GM18498 (cell line): ENCODE results near the gene DHRS4.
"Not testable (repeated sequence)": the region's sequence is repeated elsewhere in the genome, so short reads cannot be mapped to it uniquely, and the experiment has no call there.

Experiments
- ATAC-seq: cut with Tn5 transposase; IDR thresholded peaks from one replicate; pipeline ENCODE4 v1.9.1; 2021; ENCODE audit warnings: mild to moderate bottlenecking, moderate library complexity; ENCODE audit not compliant: unreplicated experiment

Gene DHRS4

DNA sequence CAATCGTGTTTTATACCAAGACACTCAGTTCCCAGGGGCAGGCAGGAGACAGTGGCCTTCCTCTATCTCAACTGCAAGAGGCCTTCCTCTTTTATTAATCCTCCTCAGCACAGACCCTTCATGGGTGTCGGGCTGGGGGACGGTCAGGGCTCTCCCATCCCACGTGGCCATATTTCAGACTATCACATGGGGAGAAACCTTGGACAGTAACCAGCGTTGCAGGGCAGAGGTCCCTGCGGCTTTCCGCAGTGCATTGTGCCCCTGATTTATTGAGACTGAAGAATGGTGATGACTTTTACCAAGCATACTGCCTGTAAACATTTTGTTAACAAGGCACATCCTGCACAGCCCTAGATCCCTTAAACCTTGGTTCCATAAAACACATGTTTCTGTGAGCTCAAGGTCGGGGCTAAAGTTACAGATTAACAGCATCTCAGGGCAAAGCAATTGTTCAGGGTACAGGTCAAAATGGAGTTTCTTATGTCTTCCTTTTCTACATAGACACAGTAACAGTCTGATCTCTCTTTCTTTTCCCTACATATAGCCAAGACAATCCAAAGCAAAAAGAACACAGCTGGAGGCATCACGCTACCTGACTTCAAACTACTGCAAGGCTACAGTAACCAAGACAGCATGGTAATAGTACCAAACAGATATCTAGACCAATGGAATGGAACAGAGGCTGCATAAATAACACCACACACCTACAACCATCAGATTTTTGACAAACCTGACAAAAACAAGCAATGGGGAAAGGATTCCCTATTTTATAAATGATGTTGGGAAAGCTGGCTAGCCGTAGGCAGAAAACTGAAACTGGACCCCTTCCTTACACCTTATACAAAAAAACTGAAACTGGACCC lies 28.6 kb downstream of the DHRS4 start:
- not testable (repeated sequence) for ATAC-seq

DNA sequence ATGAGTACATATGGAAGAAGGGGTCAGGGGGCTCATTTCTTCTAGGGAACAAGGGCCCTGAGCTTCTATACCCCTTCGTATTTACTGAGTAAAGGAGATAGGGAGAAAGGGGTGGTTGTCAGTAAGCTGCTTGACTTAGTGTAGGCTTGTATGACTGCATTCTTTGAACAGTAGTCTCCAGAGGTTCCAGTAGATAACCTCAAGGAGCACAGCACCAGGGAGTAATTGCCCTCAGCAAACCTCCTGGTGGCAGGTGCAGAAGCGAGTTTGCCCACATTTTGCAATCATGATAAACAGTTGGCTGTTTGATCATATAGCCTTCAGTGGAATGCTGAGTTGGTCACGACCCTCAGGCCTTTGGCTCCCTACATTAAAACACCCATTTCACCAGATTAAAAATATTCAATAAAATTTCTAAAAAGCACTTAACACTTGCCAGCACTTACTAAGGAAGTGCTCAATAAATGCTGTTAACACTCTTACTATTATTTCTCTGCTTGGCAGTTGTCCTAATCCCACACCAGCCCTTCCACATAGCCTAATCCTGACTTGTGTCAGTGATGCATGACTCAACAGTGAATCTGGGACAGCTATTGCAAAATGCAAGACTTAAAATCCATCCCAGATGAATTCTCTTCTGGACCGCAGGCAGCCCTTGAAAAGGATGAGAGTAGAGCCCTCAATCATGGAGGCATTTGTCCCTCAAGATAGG lies 31.5 kb downstream of the DHRS4 start:
- ATAC-seq, result no peak

DNA sequence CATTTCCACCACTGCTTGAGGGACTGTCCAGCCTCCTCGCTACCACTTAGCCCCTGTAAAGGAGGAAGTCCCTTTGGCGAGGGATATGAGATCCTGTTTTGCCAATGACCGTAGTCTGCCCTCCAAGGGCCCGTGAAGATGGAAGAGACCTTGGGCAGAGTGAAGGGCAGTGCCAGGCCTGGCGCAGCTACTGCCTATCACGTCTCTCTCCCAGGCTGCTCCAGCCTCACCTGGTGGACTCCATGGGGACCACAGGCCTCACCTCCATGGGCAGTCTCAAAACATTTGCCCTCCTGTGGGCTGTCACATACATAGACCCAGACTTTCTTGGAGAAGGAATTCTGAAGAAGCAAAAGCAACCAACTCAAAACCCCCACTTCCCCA lies 34.6 kb downstream of the DHRS4 start:
- peak; percentile 5 for ATAC-seq

DNA sequence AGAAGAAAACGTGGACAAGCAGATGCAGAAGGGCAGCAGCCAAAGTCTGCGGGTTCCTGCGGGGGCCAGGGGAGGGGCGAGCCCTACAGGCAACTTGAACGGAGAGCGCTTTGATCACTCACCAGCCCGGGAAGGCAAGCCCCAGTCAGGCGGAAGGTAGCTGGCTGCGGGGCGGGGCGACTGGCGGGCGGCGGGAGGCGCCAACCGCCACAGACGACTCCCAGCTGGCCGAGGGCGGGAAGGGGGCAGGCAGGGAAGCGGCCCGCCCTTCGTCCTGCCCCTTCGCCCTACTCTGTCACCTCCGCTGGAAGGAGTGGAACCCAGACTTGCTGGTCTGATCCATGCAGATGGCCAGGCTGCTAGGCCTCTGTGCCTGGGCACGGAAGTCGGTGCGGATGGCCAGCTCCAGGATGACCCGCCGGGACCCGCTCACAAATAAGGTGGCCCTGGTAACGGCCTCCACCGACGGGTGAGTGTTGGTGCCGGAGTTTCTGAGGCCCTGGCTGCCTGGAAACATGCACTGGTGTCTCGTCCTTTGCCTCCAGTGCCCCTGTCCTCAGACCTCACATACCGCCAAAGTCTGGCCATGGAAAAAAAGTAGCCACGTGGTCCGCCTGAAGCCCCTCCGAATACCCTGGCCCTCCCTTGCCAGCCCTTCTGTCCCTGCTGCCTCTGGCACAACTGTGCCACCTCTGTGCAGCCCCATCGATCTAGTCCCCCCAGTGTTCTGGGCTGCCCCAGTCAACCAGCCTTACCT lies 35.2 kb downstream of the DHRS4 start, which contains the start of gene DHRS4L2:
TSS of gene DHRS4L2 (plus strand) at position 323 of the 757 bp plus-strand sequence. CDS start at position 342, 19 bp downstream.
- peak; percentile 95 for ATAC-seq

DNA sequence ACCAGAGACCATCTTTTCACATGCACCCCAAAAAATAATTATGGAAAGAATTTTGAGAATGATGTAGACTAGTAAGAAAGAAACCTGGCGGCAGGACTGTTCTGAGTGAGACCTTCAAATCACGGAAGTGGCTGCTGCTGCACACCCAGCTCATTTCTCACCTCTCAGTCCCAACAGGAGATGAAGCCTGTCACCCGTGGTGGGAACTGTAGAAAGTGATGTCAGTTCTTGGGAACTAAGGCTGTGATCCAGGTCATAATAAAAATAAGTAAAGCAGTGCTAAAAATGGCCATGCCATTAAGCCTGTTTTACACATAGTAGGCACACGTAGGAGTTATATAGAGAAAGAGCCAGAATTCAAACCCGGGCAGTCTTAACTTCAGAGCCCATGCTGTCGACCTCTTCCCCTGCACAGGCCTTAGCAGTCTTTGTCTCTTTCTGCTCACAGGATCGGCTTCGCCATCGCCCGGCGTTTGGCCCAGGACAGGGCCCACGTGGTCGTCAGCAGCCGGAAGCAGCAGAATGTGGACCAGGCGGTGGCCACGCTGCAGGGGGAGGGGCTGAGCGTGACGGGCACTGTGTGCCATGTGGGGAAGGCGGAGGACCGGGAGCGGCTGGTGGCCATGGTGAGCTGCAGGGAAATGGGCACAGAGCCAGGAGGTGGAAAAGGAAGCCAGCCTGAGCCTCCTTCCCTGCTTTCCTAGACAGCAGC lies 36.3 kb downstream of the DHRS4 start:
- not testable (repeated sequence) for ATAC-seq

DNA sequence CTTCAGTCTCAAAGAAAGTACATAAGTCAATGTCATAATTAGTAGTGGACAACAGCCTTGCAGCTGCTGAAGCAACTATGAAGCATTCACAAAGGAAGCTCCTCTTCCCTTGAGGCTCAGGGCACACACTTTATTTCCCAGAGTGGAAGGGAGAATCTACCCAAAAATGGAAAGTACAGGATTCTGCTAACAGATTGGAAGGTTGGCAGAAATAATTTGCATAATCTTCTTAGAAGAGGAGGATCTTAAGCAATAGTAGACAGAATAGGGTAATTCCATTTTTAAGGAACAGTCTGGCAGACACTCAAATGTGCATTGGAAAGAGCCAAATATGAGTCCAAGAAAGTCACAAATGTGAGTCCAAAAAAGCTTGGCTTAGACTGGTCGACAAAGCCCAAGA lies 37.4 kb downstream of the DHRS4 start:
- not testable (repeated sequence) for ATAC-seq

GRCh38 chr14:23993042-23993441 lies 39.5 kb downstream of the DHRS4 start:
- not testable (repeated sequence) for ATAC-seq

GRCh38 chr14:23996009-23996408 lies 42.4 kb downstream of the DHRS4 start:
- ATAC-seq, result not testable (repeated sequence)

DNA sequence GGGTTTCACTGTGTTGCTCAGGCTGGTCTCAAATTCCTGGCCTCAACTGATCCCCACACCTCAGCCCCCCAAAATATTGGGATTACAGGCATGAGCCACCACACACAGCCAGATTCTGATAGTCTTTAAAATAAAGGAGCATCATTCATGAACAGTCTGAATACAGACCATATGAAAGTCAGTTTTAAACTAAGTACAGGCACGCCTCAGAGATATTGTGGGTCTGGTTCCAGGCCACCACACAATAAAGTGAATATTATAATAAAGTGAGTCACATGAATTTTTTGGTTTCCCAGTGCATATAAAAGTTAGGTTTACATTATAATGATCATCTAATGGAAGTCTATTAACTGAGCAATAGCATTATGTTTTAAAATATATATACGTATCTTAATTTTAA lies 43.3 kb downstream of the DHRS4 start:
- not testable (repeated sequence) for ATAC-seq

DNA sequence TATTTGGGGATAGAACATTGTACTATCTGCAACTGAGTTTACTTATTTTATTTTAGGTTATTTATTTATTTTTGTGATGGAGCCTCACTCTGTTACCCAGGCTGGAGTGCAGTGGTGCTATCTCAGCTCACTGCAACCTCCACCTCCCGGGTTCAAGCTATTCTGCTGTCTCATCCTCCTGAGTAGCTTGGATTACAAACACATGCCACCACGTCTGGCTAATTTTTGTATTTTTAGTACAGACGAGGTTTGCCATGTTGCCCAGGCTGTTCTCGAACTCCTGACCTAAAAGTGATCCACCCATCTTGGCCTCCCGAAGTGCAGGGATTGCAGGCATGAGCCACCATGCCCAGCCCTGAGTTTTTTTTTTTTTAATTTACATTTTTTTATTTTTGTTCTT lies 46.1 kb downstream of the DHRS4 start:
- not testable (repeated sequence) for ATAC-seq

GRCh38 chr14:24001078-24001477 lies 47.5 kb downstream of the DHRS4 start:
- not testable (repeated sequence) for ATAC-seq

GRCh38 chr14:24001679-24002078 lies 48.1 kb downstream of the DHRS4 start:
- ATAC-seq, result not testable (repeated sequence)

- ATAC-seq, result peak; percentile 30
Observed at GRCh38 chr14:24006471-24006816, 52.9 kb downstream of the DHRS4 start.

- peak; percentile 76 for ATAC-seq
Observed at GRCh38 chr14:24006817-24007652, 53.5 kb downstream of the DHRS4 start.

- no peak for ATAC-seq
Observed at GRCh38 chr14:24011051-24011450, 57.5 kb downstream of the DHRS4 start.

GRCh38 chr14:24012726-24013273 lies 59.2 kb downstream of the DHRS4 start:
- ATAC-seq, result not testable (repeated sequence)

GRCh38 chr14:24013654-24014514 lies 60.3 kb downstream of the DHRS4 start:
- no peak for ATAC-seq

GRCh38 chr14:24015745-24016144 lies 62.2 kb downstream of the DHRS4 start:
- ATAC-seq, result not testable (repeated sequence)
